ENCODE data around the gene NTM. TPM values are rescaled to one million over a fixed set of nuclear protein-coding genes. Genes with fewer than 3 reads are reported as not detected.

NTM gene
- total RNA-seq, 1 donor from 2014 or later: 4.3 TPM

- Mint-ChIP-seq H3K4me3 (ENCODE audit: low read depth) (no peak overlapping the region), H3K27me3 (peaks cover 7% of the 10 kb centered on the region), H3K36me3 (ENCODE audit: insufficient read depth) (no peaks in the 10 kb centered on the region), H3K4me1 (ENCODE audit: low read depth) (peaks cover 21% of the 10 kb centered on the region), H3K27ac (no peak overlapping the region), H3K9me3 (ENCODE audit: low read depth) (no peaks in the 10 kb centered on the region)
- DNase-seq (ENCODE audit: low spot score, unreplicated experiment): no peak
- no peak for TF ChIP-seq CTCF (IDR thresholded peaks at IDR 0.05; ENCODE audit: unreplicated experiment)
These were observed 452.1 kb downstream of the NTM start for GRCh38 chr11:131822506-131822905.

- Mint-ChIP-seq H3K4me1 (ENCODE audit: low read depth) (peaks cover 21% of the 10 kb centered on the region), H3K27ac (no peak overlapping the region), H3K27me3 (peaks cover 7% of the 10 kb centered on the region), H3K9me3 (ENCODE audit: low read depth) (no peaks in the 10 kb centered on the region), H3K4me3 (ENCODE audit: low read depth) (no peak overlapping the region), H3K36me3 (ENCODE audit: insufficient read depth) (no peaks in the 10 kb centered on the region)
- TF ChIP-seq CTCF (IDR thresholded peaks at IDR 0.05; ENCODE audit: unreplicated experiment): no peak
- no peak for DNase-seq (ENCODE audit: low spot score, unreplicated experiment)
These were observed 453.4 kb downstream of the NTM start for GRCh38 chr11:131823772-131824171.

- peaks cover 3% of the 10 kb centered on the region for H3K27me3 Mint-ChIP-seq
- no peaks in the 10 kb centered on the region for H3K36me3 Mint-ChIP-seq (ENCODE audit: insufficient read depth)
- TF ChIP-seq CTCF (IDR thresholded peaks at IDR 0.05; ENCODE audit: unreplicated experiment): no peak
- no peaks in the 10 kb centered on the region for H3K9me3 Mint-ChIP-seq (ENCODE audit: low read depth)
- H3K27ac Mint-ChIP-seq: no peak overlapping the region
- peaks cover 21% of the 10 kb centered on the region for H3K4me1 Mint-ChIP-seq (ENCODE audit: low read depth)
- no peak for DNase-seq (ENCODE audit: low spot score, unreplicated experiment)
- no peak overlapping the region for H3K4me3 Mint-ChIP-seq (ENCODE audit: low read depth)
These were observed 454.4 kb downstream of the NTM start for GRCh38 chr11:131824771-131825170.

DNA sequence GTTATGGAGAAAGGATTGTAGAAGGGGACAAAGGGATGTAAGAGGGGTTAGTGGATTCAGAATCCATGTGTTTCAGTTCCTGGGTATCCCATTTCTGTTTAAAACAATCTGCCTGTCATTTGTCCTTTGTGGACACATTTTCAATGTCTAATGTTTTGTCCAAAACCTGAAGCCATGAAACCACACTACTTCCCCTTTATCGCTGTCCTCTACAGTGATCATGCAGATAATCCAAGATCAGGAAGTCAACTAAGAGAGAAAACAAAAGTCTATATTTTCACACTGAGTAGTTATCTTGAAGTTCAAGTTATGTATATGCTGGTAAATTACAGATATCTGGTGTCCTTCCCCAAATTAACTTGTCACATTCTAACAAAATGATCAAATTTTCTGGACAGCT lies 457.0 kb downstream of the NTM start:
- TF ChIP-seq CTCF (IDR thresholded peaks at IDR 0.05; ENCODE audit: unreplicated experiment): no peak
- no peak overlapping the region for H3K4me3 Mint-ChIP-seq (ENCODE audit: low read depth)
- no peaks in the 10 kb centered on the region for H3K27me3 Mint-ChIP-seq
- DNase-seq (ENCODE audit: low spot score, unreplicated experiment): no peak
- H3K9me3 Mint-ChIP-seq (ENCODE audit: low read depth): no peaks in the 10 kb centered on the region
- no peak overlapping the region for H3K27ac Mint-ChIP-seq
- peaks cover 16% of the 10 kb centered on the region for H3K4me1 Mint-ChIP-seq (ENCODE audit: low read depth)
- H3K36me3 Mint-ChIP-seq (ENCODE audit: insufficient read depth): no peaks in the 10 kb centered on the region

DNA sequence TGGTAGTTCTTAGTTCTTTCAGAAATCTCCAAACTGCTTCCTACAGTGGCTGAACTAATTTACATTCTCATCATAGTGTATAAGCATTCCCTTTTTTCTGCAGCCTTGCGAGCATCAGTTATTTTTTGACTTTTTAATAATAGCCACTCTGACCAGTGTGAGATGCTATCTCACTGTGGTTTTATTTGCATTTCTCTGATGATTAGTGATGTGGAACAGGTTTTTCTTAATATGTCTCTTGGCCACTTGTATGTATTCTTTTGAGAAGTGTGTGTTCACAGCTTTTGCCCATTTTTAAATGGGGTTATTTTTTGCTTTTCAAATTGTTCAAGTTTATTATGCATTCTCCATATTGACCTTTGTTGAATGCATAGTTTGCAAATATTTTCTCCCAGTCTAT lies 459.3 kb downstream of the NTM start:
- no peak for DNase-seq (ENCODE audit: low spot score, unreplicated experiment)
- no peak for TF ChIP-seq CTCF (IDR thresholded peaks at IDR 0.05; ENCODE audit: unreplicated experiment)
- Mint-ChIP-seq H3K36me3 (ENCODE audit: insufficient read depth) (no peaks in the 10 kb centered on the region), H3K9me3 (ENCODE audit: low read depth) (no peaks in the 10 kb centered on the region), H3K27ac (no peak overlapping the region), H3K4me1 (ENCODE audit: low read depth) (no peaks in the 10 kb centered on the region), H3K27me3 (no peaks in the 10 kb centered on the region), H3K4me3 (ENCODE audit: low read depth) (no peak overlapping the region)
